LNCaP clone FGC (cell line): ENCODE measurements around the gene DOCK4.

Experiments
- DNase-seq: peaks from one replicate; pipeline ENCODE4 v3.0.0-alpha.2; 2011; ENCODE audit warnings: low read depth
- H3K4me3 ChIP-seq: 2 replicates; pipeline ENCODE4 v1.5.1; 2011; ENCODE audit warnings: mild to moderate bottlenecking, low read depth, low read length, control low read depth
- TF ChIP-seq, protein P1 (sequence below): IDR thresholded peaks from 2 replicates; pipeline ENCODE4 v1.5.1; 2012; ENCODE audit warnings: mild to moderate bottlenecking; ENCODE audit not compliant: control insufficient read depth, insufficient read depth; ENCODE audit errors: extremely low read depth

Gene DOCK4

DNA sequence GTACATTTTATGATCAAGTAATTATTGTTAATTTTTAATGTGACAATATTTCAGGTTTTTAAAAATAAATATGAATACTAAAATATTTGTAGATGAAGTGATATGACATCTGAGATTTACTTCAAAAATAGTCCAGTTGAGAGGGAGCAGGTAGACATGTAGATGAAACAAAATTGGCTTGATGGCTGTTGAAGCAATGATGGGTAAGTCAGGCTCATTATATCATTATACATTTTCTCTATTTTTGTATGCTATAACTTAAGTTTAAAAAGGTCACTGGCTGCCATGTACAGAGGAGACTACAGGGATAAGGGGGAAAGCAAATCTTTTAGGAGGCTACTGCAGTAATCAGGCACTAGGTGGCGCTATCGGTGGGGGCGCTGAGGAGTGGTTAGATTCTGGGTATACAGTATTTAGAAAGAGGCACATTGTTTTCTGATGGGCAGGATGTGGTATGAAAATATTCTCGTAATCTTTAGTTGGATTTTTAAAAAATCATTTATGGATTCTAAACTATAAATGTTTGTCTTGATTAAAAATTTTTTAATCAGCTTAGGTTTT, 454.1 kb downstream of the DOCK4 start:
- DNase-seq, result no peak
- TF ChIP-seq, protein P1, sequence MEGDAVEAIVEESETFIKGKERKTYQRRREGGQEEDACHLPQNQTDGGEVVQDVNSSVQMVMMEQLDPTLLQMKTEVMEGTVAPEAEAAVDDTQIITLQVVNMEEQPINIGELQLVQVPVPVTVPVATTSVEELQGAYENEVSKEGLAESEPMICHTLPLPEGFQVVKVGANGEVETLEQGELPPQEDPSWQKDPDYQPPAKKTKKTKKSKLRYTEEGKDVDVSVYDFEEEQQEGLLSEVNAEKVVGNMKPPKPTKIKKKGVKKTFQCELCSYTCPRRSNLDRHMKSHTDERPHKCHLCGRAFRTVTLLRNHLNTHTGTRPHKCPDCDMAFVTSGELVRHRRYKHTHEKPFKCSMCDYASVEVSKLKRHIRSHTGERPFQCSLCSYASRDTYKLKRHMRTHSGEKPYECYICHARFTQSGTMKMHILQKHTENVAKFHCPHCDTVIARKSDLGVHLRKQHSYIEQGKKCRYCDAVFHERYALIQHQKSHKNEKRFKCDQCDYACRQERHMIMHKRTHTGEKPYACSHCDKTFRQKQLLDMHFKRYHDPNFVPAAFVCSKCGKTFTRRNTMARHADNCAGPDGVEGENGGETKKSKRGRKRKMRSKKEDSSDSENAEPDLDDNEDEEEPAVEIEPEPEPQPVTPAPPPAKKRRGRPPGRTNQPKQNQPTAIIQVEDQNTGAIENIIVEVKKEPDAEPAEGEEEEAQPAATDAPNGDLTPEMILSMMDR, result peak; percentile 78
- H3K4me3 ChIP-seq, result no peak overlapping the region

DNA sequence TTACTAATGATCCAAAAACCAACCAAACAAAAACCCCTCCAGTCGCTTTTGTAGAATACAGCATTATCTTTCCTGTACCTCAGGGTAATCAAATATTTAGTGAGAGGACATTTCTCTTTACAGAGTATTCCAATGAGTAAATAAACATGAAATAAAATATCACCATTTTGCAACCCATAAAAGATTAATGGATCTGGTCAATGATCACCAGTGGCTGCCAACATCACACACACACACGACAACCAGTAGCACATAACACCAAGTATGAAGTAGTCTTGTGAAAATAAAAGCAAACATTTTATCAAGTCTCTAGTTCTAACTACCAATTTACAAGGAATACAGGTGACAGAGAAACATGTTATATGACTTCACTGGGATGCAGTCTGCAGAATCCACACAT, 455.3 kb downstream of the DOCK4 start:
- H3K4me3 ChIP-seq, result no peak overlapping the region
- TF ChIP-seq, protein P1, result no peak
- peak; percentile 96 for DNase-seq

DNA sequence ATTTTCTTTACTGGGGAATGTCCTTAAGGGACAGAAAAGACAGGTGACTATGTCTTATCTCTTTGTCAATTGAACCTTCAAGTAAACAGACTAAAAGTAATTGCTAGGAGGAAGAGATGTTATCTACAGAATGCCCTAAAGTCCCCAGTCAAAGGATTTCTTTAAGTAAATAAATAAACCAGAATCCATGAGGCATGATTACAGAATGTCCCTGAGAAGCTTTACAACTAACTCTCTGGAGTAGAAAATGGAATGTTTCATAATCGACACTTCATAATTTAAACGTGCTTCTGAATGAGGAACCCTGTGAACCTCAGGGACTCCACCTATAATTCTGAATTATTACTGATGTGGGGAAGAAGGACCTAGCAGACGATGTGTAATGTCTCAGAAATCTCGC, 456.0 kb downstream of the DOCK4 start:
- peak; percentile 94 for DNase-seq
- H3K4me3 ChIP-seq, result peak overlapping the region; percentile 5; the same call in 1 of the 2 replicates
- TF ChIP-seq, protein P1, result no peak

DNA sequence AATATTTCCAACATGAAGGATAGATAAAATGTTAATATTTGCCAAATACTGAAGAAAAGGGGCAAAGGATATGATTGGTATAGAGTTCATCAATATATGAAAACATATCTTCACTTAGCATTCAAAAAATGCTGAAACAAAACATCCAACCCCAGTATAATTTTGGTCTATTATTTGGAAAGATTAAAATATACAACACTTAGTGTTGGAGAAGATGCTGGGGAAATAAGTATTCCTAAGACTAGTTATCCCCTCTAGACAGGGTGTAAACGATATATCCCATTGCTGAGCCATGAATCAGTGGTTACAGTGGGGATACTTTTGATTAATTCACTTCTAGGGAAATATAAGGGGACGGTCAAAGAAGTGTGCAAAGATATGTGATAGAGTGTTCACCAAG, 456.6 kb downstream of the DOCK4 start:
- no peak for DNase-seq
- TF ChIP-seq, protein P1, result no peak
- no peak overlapping the region for H3K4me3 ChIP-seq

DNA sequence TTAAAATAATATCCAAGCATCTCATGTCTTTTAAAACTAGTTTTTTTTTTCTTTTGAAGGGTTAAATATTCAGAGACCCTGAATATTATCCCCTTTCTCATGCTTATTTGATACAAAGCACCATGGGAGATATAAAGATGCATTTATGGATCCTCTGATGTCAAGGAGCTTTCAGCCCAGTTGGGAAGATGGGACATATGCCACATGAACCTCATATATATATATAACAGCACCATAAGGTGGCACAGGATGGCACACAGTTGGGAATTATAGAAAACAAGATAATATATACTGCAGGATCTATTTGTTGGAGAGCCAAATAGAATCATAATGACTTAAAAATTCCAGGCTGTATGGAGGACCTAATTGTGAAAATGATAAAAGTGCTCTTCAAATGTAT, 458.5 kb downstream of the DOCK4 start:
- no peak overlapping the region for H3K4me3 ChIP-seq
- TF ChIP-seq, protein P1, result no peak
- no peak for DNase-seq

DNA sequence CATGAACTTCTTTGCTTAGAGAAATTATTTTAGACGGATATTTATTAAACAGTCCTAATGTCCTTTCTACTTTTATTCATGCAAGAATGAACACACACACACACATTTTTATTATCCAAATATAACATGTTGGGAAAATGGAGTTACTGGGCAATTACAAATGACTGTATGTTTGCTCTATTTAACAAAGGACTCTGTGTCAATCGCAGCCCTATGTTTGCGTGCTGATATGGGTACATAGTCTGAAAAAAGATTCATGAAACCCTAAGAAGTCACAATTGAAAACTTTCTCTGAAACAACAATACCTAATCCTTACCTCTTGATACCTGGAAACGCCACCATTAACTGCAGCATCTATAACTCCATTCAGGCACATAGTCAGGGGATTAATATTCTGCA, 459.2 kb downstream of the DOCK4 start:
- no peak for DNase-seq
- TF ChIP-seq, protein P1, result no peak
- no peak overlapping the region for H3K4me3 ChIP-seq

DNA sequence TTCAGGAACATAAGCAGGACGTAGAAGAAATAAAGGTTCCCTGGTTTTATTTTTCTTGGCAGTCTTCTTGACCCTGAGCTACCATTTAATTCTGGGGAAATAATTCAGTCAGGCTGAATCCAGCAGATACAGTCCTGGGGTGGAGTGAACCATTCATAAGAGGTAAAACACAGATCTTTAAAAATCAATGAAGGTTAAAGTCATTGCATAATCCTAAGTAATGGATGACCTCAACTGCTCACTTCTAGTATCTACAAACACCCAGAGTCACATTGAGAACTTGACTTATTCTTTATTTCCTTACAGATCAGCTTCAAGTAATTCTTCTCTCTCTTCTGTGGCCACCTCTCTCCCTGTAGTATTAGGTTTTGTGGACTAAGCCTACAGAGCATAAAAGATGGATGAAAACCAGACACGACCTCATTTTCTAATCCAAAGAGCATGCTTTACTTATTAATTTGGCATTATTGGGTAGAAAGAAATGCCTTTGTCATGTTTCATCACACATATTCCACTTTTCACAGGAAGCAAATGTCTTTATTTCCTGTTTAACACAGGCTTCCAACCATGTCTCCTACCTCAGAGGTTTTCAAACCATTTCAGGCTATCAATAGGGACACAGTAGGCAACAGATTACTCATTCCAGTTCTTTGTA, 461.6 kb downstream of the DOCK4 start:
- TF ChIP-seq, protein P1, result no peak
- no peak overlapping the region for H3K4me3 ChIP-seq
- no peak for DNase-seq
